Nephron progenitor cell (in vitro differentiated cells): ENCODE measurements around the gene KIF3B.
"Not testable (repeated sequence)": the region's sequence is repeated elsewhere in the genome, so short reads cannot be mapped to it uniquely, and the experiment has no call there.

Experiments used
- DNase-seq: peaks from one replicate; pipeline ENCODE4 v3.0.0; 2021
- H3K27ac Mint-ChIP-seq: 2 replicates; pipeline ENCODE4 v1.8.0; 2021; ENCODE audit warnings: mild to moderate bottlenecking, moderate library complexity, mixed read lengths
- H3K27me3 Mint-ChIP-seq: 2 replicates; pipeline ENCODE4 v1.8.0; 2021; ENCODE audit warnings: mild to moderate bottlenecking, low read depth, mixed read lengths; ENCODE audit not compliant: poor library complexity
- H3K36me3 Mint-ChIP-seq: 2 replicates; pipeline ENCODE4 v1.8.0; 2021; ENCODE audit warnings: low read depth, mixed read lengths
- H3K4me1 Mint-ChIP-seq: 2 replicates; pipeline ENCODE4 v1.8.0; 2021; ENCODE audit warnings: mixed read lengths
- H3K4me3 Mint-ChIP-seq: 2 replicates; pipeline ENCODE4 v1.8.0; 2021; ENCODE audit warnings: mild to moderate bottlenecking, moderate library complexity, mixed read lengths
- H3K9me3 Mint-ChIP-seq: 2 replicates; pipeline ENCODE4 v1.8.0; 2021; ENCODE audit warnings: mild to moderate bottlenecking, moderate library complexity, mixed read lengths
- CTCF ChIP-seq: fragments of 200-600 bp; sonication (generic); IDR thresholded peaks from 2 replicates; pipeline ENCODE4 v1.5.0; 2021; ENCODE audit warnings: antibody characterized with exemption

KIF3B gene

GRCh38 chr20:32354592-32355416, 77.4 kb downstream of the KIF3B start:
- Mint-ChIP-seq H3K4me3 (no peak overlapping the region), H3K9me3 (no peaks in the 10 kb centered on the region), H3K27ac (no peak overlapping the region), H3K4me1 (peaks cover 16% of the 10 kb centered on the region), H3K36me3 (peaks cover 6% of the 10 kb centered on the region), H3K27me3 (peaks cover 4% of the 10 kb centered on the region)
- TF ChIP-seq CTCF, result no peak
- DNase-seq, result no peak

- DNase-seq, result no peak
- Mint-ChIP-seq H3K4me1 (peaks cover 22% of the 10 kb centered on the region), H3K27ac (no peak overlapping the region)
Observed at GRCh38 chr20:32355417-32355841, 78.0 kb downstream of the KIF3B start.

GRCh38 chr20:32355907-32356621, 78.6 kb downstream of the KIF3B start:
- not testable (repeated sequence) for H3K27ac Mint-ChIP-seq, H3K4me3 Mint-ChIP-seq, H3K27me3 Mint-ChIP-seq, H3K9me3 Mint-ChIP-seq, DNase-seq
- H3K4me1 Mint-ChIP-seq, result peaks cover 26% of the 10 kb centered on the region
- H3K36me3 Mint-ChIP-seq, result peaks cover 16% of the 10 kb centered on the region

More at GRCh38 chr20:32355417-32355841, 78.0 kb downstream of the KIF3B start:
- Mint-ChIP-seq H3K4me3 (no peak overlapping the region), H3K27me3 (peaks cover 4% of the 10 kb centered on the region), H3K9me3 (peaks cover under 1% of the 10 kb centered on the region), H3K36me3 (peaks cover 12% of the 10 kb centered on the region)
- TF ChIP-seq CTCF, result no peak

- Mint-ChIP-seq H3K27ac (no peak overlapping the region), H3K4me3 (peak overlapping the region; percentile 98), H3K9me3 (peaks cover 3% of the 10 kb centered on the region), H3K4me1 (peaks cover 26% of the 10 kb centered on the region), H3K27me3 (peaks cover 4% of the 10 kb centered on the region), H3K36me3 (peaks cover 21% of the 10 kb centered on the region)
- no peak for TF ChIP-seq CTCF
- DNase-seq, result no peak
Observed at GRCh38 chr20:32356622-32357374, 79.3 kb downstream of the KIF3B start.

- Mint-ChIP-seq H3K27me3 (peaks cover 4% of the 10 kb centered on the region), H3K9me3 (peaks cover 3% of the 10 kb centered on the region), H3K27ac (peak overlapping the region; percentile 72), H3K4me3 (peak overlapping the region; percentile 98), H3K4me1 (peaks cover 29% of the 10 kb centered on the region), H3K36me3 (peaks cover 27% of the 10 kb centered on the region)
- DNase-seq, result peak; percentile 22
- no peak for TF ChIP-seq CTCF
Observed at GRCh38 chr20:32357375-32357868, 80.0 kb downstream of the KIF3B start.
